ENCODE measurements around the gene PHACTR3. TPM values are rescaled to one million over a fixed set of nuclear protein-coding genes. Genes with fewer than 3 reads are reported as not detected.

The PHACTR3 gene
- total RNA-seq, 1 experiment from 2014 or later: 0.10 TPM

GRCh38 chr20:59812286-59813125, 208.2 kb downstream of the PHACTR3 start:
- POLR2A ChIA-PET: no interaction called here
- DNase-seq (ENCODE audit: low read depth, low spot score) (no peak), ATAC-seq (no peak)
- no TSS peak for BruUV-seq (replicated peaks)
- Histone ChIP-seq H3K27me3 (ENCODE audit: control insufficient read depth, insufficient read depth, low read length) (peaks cover 5% of the 10 kb centered on the region), H3K9me3 (ENCODE audit: control insufficient read depth, insufficient read depth, low read depth, low read length) (no peaks in the 10 kb centered on the region), H3K36me3 (ENCODE audit: control insufficient read depth, insufficient read depth, low read length) (no peaks in the 10 kb centered on the region), H3K27ac (ENCODE audit: low read length) (no peak overlapping the region), H3K4me1 (ENCODE audit: control insufficient read depth, insufficient read depth, low read length) (no peaks in the 10 kb centered on the region), H3K4me3 (ENCODE audit: low read depth in 2 of 2, low read length in 2 of 2) (no peak overlapping the region)
- TF ChIP-seq SIN3A (IDR thresholded peaks at IDR 0.05; ENCODE audit: borderline replicate concordance, insufficient read depth, low read depth, low read length): no peak
- no peak for TF ChIP-seq TCF7L2 (IDR thresholded peaks at IDR 0.05; ENCODE audit: low read depth, low read length)
- TF ChIP-seq, protein P1, sequence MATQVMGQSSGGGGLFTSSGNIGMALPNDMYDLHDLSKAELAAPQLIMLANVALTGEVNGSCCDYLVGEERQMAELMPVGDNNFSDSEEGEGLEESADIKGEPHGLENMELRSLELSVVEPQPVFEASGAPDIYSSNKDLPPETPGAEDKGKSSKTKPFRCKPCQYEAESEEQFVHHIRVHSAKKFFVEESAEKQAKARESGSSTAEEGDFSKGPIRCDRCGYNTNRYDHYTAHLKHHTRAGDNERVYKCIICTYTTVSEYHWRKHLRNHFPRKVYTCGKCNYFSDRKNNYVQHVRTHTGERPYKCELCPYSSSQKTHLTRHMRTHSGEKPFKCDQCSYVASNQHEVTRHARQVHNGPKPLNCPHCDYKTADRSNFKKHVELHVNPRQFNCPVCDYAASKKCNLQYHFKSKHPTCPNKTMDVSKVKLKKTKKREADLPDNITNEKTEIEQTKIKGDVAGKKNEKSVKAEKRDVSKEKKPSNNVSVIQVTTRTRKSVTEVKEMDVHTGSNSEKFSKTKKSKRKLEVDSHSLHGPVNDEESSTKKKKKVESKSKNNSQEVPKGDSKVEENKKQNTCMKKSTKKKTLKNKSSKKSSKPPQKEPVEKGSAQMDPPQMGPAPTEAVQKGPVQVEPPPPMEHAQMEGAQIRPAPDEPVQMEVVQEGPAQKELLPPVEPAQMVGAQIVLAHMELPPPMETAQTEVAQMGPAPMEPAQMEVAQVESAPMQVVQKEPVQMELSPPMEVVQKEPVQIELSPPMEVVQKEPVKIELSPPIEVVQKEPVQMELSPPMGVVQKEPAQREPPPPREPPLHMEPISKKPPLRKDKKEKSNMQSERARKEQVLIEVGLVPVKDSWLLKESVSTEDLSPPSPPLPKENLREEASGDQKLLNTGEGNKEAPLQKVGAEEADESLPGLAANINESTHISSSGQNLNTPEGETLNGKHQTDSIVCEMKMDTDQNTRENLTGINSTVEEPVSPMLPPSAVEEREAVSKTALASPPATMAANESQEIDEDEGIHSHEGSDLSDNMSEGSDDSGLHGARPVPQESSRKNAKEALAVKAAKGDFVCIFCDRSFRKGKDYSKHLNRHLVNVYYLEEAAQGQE (IDR thresholded peaks at IDR 0.05; ENCODE audit: insufficient read depth in 1 of 2, low read depth in 2 of 2, low read length in 1 of 2): no peak
- no peak for TF ChIP-seq CTCF (IDR thresholded peaks at IDR 0.05)
- TF ChIP-seq POLR2AphosphoS5 (IDR thresholded peaks at IDR 0.05; ENCODE audit: low read depth, low read length): no peak
- intact Hi-C loops (cut with micrococcal nuclease; ENCODE audit: unreplicated experiment): no loop called here
- CTCF ChIA-PET: no interaction called here
- in situ Hi-C loops (cut with HindIII; ENCODE audit: low pct_unique_long_range_greater_than_20kb, low sequenced_read_pairs): no loop called here

DNA sequence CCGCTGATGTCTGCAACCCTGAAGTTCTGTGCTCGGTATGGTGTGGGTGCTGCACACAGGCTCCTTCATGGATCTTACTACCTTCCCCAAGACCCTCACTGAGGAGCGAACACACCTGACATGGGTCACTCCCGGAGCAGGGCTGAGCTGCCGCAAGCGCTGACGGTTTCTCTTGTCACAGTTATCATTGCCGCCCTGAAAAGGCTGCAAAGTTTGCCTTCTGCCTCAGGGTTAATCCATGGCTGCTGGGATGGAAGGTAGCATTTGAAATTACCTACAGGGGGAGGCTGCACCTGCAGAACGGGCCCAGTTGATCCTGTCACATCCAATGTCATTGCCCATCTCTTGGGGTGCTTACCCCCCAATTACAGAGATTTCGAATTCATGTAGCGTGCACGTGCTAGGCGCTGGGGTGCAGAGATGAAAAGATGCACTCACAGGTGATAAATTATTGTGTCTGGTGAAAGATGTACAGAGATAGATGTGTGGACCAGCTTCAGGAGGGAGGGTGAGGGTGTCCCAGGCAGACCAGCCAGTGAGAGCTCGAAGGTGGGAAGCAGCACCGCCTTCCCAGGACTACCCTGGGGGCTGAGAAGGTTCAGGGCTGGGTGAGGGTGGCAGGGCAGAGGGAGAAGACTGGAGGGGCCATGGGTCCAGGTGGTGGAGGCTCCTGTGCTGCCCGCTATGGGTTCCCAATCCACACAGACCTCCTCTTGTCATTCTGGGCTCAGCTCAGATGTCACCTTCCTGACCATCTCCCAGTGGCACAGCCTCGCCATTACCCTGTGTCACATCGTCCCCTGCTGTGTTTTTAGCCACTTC, 209.0 kb downstream of the PHACTR3 start:
- no peak for TF ChIP-seq TCF7L2 (IDR thresholded peaks at IDR 0.05; ENCODE audit: low read depth, low read length)
- TF ChIP-seq CTCF (IDR thresholded peaks at IDR 0.05): no peak
- TF ChIP-seq SIN3A (IDR thresholded peaks at IDR 0.05; ENCODE audit: borderline replicate concordance, insufficient read depth, low read depth, low read length): no peak
- TF ChIP-seq, protein P1 (IDR thresholded peaks at IDR 0.05; ENCODE audit: insufficient read depth in 1 of 2, low read depth in 2 of 2, low read length in 1 of 2): no peak
- no peak for TF ChIP-seq POLR2AphosphoS5 (IDR thresholded peaks at IDR 0.05; ENCODE audit: low read depth, low read length)
- Histone ChIP-seq H3K9me3 (ENCODE audit: control insufficient read depth, insufficient read depth, low read depth, low read length) (no peaks in the 10 kb centered on the region), H3K4me3 (ENCODE audit: low read depth in 2 of 2, low read length in 2 of 2) (no peak overlapping the region), H3K27me3 (ENCODE audit: control insufficient read depth, insufficient read depth, low read length) (peaks cover 5% of the 10 kb centered on the region), H3K27ac (ENCODE audit: low read length) (no peak overlapping the region), H3K4me1 (ENCODE audit: control insufficient read depth, insufficient read depth, low read length) (no peaks in the 10 kb centered on the region), H3K36me3 (ENCODE audit: control insufficient read depth, insufficient read depth, low read length) (no peaks in the 10 kb centered on the region)
- intact Hi-C loops (cut with micrococcal nuclease; ENCODE audit: unreplicated experiment): no loop called here
- in situ Hi-C loops (cut with HindIII; ENCODE audit: low pct_unique_long_range_greater_than_20kb, low sequenced_read_pairs): no loop called here
- ATAC-seq: no peak
- CTCF ChIA-PET: no interaction called here
- no peak for DNase-seq (ENCODE audit: low read depth, low spot score)
- POLR2A ChIA-PET: no interaction called here
- BruUV-seq (replicated peaks): no TSS peak
